Calu3 (cell line): ENCODE results near the gene ZNF804A. TPM values are rescaled to one million over a fixed set of nuclear protein-coding genes. Genes with fewer than 3 reads are reported as not detected.

ENCODE experiments used
- BruUV-seq: library from RNA; stranded (reverse); fragments of 400-500 nt; replicated peaks from 2 replicates; lab custom pipeline; 2021; lab: Mats Ljungman, UMichigan
- CTCF ChIA-PET: fragments of 300-600 bp; sonication (Branson Sonifier 250); formaldehyde crosslinking; loops from one replicate; lab custom pipeline; 2022; ENCODE audit warnings: antibody characterized with exemption; lab: Charles Lee
- DNase-seq: peaks from one replicate; pipeline ENCODE4 v3.0.0; 2022
- H3K27ac Mint-ChIP-seq: one replicate; pipeline ENCODE4 v1.8.0; 2022; ENCODE audit warnings: mixed read lengths; ENCODE audit not compliant: unreplicated experiment
- H3K27me3 Mint-ChIP-seq: one replicate; pipeline ENCODE4 v1.8.0; 2022; ENCODE audit warnings: mixed read lengths; ENCODE audit not compliant: unreplicated experiment
- H3K36me3 Mint-ChIP-seq: one replicate; pipeline ENCODE4 v1.8.0; 2022; ENCODE audit warnings: mild to moderate bottlenecking, moderate library complexity, mixed read lengths; ENCODE audit not compliant: insufficient read depth, unreplicated experiment
- H3K4me1 Mint-ChIP-seq: one replicate; pipeline ENCODE4 v1.8.0; 2022; ENCODE audit warnings: mild to moderate bottlenecking, low read depth, mixed read lengths; ENCODE audit not compliant: unreplicated experiment
- H3K4me3 Mint-ChIP-seq: one replicate; pipeline ENCODE4 v1.8.0; 2022; ENCODE audit warnings: mild to moderate bottlenecking, low read depth, moderate library complexity, mixed read lengths; ENCODE audit not compliant: unreplicated experiment
- H3K9me3 Mint-ChIP-seq: one replicate; pipeline ENCODE4 v1.8.0; 2022; ENCODE audit warnings: low read depth, mixed read lengths; ENCODE audit not compliant: unreplicated experiment
- intact Hi-C: fragments of 100-400 bp; cut with micrococcal nuclease; formaldehyde crosslinking; loops from one replicate; pipeline ENCODE4 v1.10.0; 2022; ENCODE audit not compliant: unreplicated experiment
- total RNA-seq: library from RNA; stranded (reverse); gene quantifications from 2 replicates; pipeline ENCODE4 v1.2.3, GENCODE V29; 2022
- TF ChIP-seq, protein P1 (sequence below): fragments of 200-600 bp; IDR thresholded peaks from one replicate; pipeline ENCODE4 v1.8.0; 2022; ENCODE audit warnings: antibody characterized with exemption; ENCODE audit not compliant: unreplicated experiment

The ZNF804A gene
- total RNA-seq, 1 experiment from 2014 or later: 0.09 TPM

GRCh38 chr2:184938221-184938985 is 340.1 kb downstream of the ZNF804A start:
- Mint-ChIP-seq H3K27ac (no peak overlapping the region), H3K9me3 (peaks cover 2% of the 10 kb centered on the region), H3K27me3 (no peaks in the 10 kb centered on the region), H3K36me3 (no peaks in the 10 kb centered on the region), H3K4me3 (no peak overlapping the region), H3K4me1 (peaks cover 9% of the 10 kb centered on the region)
- no TSS peak for BruUV-seq
- TF ChIP-seq, protein P1, sequence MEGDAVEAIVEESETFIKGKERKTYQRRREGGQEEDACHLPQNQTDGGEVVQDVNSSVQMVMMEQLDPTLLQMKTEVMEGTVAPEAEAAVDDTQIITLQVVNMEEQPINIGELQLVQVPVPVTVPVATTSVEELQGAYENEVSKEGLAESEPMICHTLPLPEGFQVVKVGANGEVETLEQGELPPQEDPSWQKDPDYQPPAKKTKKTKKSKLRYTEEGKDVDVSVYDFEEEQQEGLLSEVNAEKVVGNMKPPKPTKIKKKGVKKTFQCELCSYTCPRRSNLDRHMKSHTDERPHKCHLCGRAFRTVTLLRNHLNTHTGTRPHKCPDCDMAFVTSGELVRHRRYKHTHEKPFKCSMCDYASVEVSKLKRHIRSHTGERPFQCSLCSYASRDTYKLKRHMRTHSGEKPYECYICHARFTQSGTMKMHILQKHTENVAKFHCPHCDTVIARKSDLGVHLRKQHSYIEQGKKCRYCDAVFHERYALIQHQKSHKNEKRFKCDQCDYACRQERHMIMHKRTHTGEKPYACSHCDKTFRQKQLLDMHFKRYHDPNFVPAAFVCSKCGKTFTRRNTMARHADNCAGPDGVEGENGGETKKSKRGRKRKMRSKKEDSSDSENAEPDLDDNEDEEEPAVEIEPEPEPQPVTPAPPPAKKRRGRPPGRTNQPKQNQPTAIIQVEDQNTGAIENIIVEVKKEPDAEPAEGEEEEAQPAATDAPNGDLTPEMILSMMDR: no peak
- intact Hi-C loops: no loop called here
- CTCF ChIA-PET: no interaction called here
- DNase-seq: no peak

DNA sequence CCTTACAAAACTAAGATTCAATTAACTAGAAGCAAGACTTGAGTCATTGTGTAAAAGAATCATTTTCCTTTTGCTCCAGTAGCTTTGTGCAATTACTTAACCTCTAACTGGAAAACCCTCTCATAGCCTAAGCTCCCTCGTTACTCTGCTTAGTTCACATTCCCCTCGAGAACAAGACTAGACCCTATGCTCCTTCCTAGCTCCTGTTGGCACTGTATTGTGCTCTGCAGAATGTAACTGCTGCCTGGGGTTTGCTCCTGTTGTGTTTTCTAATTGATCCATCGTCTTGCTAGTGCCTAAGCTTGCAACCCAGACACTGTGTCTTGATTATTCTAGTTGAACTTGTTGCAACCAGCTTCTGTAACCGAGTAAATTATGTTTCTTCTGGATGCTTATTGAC is 347.0 kb downstream of the ZNF804A start:
- Mint-ChIP-seq H3K4me1 (no peaks in the 10 kb centered on the region), H3K4me3 (no peak overlapping the region), H3K27ac (no peak overlapping the region), H3K9me3 (no peaks in the 10 kb centered on the region), H3K36me3 (no peaks in the 10 kb centered on the region), H3K27me3 (no peaks in the 10 kb centered on the region)
- DNase-seq: no peak
- TF ChIP-seq, protein P1: no peak
- intact Hi-C loops: no loop called here
- CTCF ChIA-PET: no interaction called here
- BruUV-seq: no TSS peak

GRCh38 chr2:184945824-184946223 is 347.5 kb downstream of the ZNF804A start:
- no peaks in the 10 kb centered on the region for H3K27me3 Mint-ChIP-seq
- no TSS peak for BruUV-seq
- H3K4me1 Mint-ChIP-seq: no peaks in the 10 kb centered on the region
- intact Hi-C loops: no loop called here
- H3K27ac Mint-ChIP-seq: no peak overlapping the region
- CTCF ChIA-PET: no interaction called here
- no peak for DNase-seq
- H3K9me3 Mint-ChIP-seq: no peaks in the 10 kb centered on the region
- TF ChIP-seq, protein P1: no peak
- H3K4me3 Mint-ChIP-seq: no peak overlapping the region
- no peaks in the 10 kb centered on the region for H3K36me3 Mint-ChIP-seq

GRCh38 chr2:184956856-184957255 is 358.5 kb downstream of the ZNF804A start:
- DNase-seq: no peak
- intact Hi-C loops: loop anchor here (10.0 kb wide), 1 partner anchor 178 kb away; no protein-coding TSS in a partner anchor
- Mint-ChIP-seq H3K27me3 (no peaks in the 10 kb centered on the region), H3K4me3 (no peak overlapping the region), H3K9me3 (no peaks in the 10 kb centered on the region), H3K27ac (no peak overlapping the region), H3K36me3 (no peaks in the 10 kb centered on the region), H3K4me1 (peaks cover 6% of the 10 kb centered on the region)
- TF ChIP-seq, protein P1: no peak
- BruUV-seq: no TSS peak
- CTCF ChIA-PET: no interaction called here
